Measurements from ENCODE around the gene KCNJ14. TPM values are rescaled to one million over a fixed set of nuclear protein-coding genes. Genes with fewer than 3 reads are reported as not detected.

Gene KCNJ14
- polyA plus RNA-seq, 1 experiment = 0.20 TPM

DNA sequence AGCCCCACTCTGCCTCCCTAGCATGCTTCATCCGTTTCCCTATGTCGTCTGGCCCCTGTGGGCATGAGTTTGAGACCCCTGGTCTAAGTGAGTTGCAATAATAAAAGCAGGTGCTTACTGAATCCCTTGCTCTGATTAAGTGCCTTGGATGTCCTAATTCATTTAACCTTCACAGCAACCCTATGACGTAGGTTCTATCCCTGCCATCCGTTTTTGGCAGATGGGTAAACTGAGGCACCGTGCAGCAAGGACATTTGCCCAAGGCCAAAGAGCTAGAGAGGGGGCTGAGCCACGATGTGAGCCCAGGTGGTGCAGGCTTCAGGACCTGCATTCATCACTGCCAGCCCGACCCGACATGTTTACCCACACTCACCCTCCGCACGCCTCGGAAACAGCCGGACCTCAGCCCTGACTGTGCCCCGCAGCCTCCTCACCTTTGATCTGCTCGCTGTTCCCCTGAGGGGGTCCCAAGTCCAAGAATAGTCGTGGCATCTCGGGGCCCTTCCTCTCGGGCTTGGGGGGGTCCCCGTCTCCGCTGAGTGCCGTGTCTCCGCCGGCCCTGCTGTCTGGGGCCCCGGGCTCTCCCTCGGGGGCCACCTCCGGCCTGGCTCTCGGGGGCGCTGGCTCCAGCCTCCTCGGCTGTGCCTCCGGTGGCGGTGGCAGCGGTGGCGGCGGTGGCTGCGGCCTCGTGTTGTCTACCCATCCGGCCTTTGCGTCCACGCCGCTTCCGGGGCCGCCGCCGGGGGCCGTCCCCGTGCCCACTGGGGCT is 41.8 kb downstream of the KCNJ14 start:
- TF ChIP-seq, protein P1, sequence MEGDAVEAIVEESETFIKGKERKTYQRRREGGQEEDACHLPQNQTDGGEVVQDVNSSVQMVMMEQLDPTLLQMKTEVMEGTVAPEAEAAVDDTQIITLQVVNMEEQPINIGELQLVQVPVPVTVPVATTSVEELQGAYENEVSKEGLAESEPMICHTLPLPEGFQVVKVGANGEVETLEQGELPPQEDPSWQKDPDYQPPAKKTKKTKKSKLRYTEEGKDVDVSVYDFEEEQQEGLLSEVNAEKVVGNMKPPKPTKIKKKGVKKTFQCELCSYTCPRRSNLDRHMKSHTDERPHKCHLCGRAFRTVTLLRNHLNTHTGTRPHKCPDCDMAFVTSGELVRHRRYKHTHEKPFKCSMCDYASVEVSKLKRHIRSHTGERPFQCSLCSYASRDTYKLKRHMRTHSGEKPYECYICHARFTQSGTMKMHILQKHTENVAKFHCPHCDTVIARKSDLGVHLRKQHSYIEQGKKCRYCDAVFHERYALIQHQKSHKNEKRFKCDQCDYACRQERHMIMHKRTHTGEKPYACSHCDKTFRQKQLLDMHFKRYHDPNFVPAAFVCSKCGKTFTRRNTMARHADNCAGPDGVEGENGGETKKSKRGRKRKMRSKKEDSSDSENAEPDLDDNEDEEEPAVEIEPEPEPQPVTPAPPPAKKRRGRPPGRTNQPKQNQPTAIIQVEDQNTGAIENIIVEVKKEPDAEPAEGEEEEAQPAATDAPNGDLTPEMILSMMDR (IDR thresholded peaks at IDR 0.05; ENCODE audit: low read depth, low read length) = no peak
- Histone ChIP-seq H3K27me3 (ENCODE audit: control insufficient read depth, insufficient read depth, low read length) (peaks cover 32% of the 10 kb centered on the region), H3K27ac (ENCODE audit: low read depth, low read length) (no peak overlapping the region), H3K4me3 (ENCODE audit: low read depth, low read length) (no peak overlapping the region), H3K9me3 (ENCODE audit: control insufficient read depth, insufficient read depth, low read length) (peaks cover 10% of the 10 kb centered on the region; the same call in 1 of the 2 replicates)
- no peak for DNase-seq (ENCODE audit: low read depth, low spot score)
- POLR2A ChIA-PET = no interaction called here
- CTCF ChIA-PET = interaction anchor here (0.9 kb wide), 1 partner anchor 92 kb away, joined by 3 read pairs; no protein-coding TSS in a partner anchor

DNA sequence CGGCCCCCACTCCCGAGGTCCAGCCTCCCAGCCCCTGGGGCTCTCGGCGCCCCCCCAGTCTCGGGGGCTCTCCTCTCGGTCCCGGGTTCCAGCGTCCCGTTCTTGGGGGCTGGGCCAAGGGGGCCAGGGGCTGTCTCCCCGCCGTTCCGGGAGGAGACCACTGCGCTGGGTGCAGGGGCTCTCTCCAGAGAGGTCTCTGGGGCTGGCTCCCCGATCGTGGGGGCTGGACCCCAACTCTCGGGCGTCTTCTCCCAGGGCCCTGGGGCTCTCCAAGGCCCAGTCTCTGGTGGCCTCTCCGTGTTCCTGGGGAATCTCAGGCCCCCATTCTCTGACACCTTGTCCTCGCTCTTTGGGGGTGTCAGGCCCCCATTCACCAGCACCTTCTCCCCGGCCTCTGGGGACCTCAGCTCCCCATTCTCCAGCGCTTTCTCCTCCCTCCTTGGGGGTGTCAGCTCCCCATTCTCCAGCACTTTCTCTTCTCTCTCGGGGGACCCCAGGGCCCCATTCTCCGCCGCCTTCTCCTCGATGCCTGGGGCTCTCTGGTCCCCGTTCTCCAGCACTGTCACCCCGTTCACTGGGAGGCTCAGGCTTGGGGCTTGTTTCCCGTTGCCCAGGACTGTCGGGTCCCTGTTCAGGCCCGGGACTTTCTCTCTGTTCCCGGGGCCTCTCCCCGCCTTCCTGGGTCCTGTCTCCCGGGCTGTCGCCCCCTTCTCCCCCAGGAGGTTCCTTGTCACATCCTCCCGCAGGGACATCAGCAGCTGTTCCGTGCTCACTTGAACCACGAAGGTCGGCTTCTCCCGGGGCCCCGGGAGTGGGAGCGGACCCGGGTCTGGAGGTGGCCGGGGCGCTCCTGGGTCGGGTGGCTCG is 42.6 kb downstream of the KCNJ14 start:
- H3K27me3 ChIP-seq (ENCODE audit: control insufficient read depth, insufficient read depth, low read length) = peaks cover 35% of the 10 kb centered on the region
- TF ChIP-seq, protein P1 (IDR thresholded peaks at IDR 0.05; ENCODE audit: low read depth, low read length) = no peak
- CTCF ChIA-PET = interaction anchor here (0.9 kb wide), 1 partner anchor 91 kb away, joined by 3 read pairs; no protein-coding TSS in a partner anchor
- POLR2A ChIA-PET = no interaction called here
- H3K27ac ChIP-seq (ENCODE audit: low read depth, low read length) = no peak overlapping the region
- H3K4me3 ChIP-seq (ENCODE audit: low read depth, low read length) = no peak overlapping the region
- DNase-seq (ENCODE audit: low read depth, low spot score) = no peak
- H3K9me3 ChIP-seq (ENCODE audit: control insufficient read depth, insufficient read depth, low read length) = peaks cover 6% of the 10 kb centered on the region; the same call in 1 of the 2 replicates

DNA sequence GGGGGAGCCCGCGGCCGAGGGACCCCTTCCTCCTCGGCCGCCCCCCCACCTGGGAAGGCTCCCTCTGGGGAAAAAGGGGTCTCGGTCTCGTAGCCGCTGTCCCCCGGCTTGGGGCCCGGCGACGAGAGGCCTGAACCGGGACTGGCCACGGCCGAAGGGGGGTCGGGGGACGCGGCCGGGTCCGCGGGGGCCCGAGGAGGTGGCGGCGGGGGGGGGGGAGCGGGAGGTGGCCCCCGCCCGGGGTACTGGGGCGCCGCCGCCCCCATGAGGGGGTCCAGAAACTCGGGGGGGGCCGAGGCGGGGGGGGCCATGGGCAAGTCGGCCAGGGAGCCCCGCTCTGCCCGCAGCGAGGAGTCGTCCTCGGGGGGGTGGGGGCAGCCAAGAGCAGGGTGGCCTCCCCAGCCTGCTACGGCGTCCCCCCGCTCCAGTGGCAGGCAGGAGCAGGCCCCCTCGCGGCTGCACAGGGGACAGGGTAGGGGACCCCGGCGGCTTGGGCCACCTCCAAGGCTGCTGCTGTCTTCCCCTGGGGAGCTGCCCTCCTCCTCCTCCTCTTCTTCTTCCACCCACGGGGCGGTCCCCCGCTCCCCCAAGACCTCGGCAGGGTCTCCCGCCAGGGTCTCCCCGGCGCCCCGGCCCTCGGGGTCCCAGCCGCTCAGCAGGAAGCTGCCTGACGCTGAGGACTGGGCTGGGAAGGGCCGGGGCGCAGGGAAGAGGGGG is 43.4 kb downstream of the KCNJ14 start:
- no peak for DNase-seq (ENCODE audit: low read depth, low spot score)
- Histone ChIP-seq H3K4me3 (ENCODE audit: low read depth, low read length) (no peak overlapping the region), H3K9me3 (ENCODE audit: control insufficient read depth, insufficient read depth, low read length) (peaks cover 6% of the 10 kb centered on the region; the same call in 1 of the 2 replicates), H3K27me3 (ENCODE audit: control insufficient read depth, insufficient read depth, low read length) (peaks cover 38% of the 10 kb centered on the region), H3K27ac (ENCODE audit: low read depth, low read length) (no peak overlapping the region)
- ChIA-PET CTCF (no interaction called here), POLR2A (interaction anchor here (0.6 kb wide), 1 partner anchor 1071 kb away, joined by 3 read pairs; no protein-coding TSS in a partner anchor)
- TF ChIP-seq, protein P1 (IDR thresholded peaks at IDR 0.05; ENCODE audit: low read depth, low read length) = no peak

DNA sequence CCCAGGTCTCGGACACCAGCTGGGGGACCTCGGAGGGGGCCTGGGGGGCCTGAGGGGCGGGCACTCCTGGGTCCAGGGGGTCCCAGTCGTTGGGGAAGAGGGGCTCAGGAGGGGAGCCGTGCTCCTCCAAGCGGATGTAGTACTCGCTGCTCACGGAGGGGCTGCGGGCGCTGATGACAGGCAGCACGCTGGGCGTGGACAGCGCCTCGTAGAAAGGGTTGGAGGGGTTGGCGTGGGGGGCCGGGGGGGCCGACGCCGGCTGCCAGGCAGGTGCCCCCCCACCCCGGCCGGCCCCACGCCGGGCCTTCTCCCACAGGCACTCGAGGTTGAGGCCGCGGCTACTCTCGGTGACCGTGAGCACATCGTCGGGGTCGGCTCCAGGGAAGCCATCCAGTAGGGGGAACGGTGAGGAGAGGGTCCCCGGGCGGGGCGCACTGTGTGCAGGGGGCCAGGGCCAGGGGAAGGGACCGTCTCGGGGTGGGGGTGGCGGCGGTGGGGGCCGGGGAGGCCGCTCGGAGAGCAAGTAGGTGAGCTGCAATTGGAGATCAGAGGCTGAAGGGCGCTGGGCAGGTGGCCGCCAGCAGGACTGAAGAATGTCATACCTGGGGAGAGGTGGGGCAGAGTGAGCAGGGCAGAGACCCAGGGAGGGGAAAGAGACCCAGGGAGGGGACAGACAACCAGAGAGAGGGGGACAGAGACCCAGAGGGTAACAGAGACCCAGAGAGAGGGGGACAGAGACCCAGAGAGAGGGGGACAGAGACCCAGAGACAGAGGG is 44.1 kb downstream of the KCNJ14 start:
- TF ChIP-seq, protein P1 (IDR thresholded peaks at IDR 0.05; ENCODE audit: low read depth, low read length) = no peak
- Histone ChIP-seq H3K9me3 (ENCODE audit: control insufficient read depth, insufficient read depth, low read length) (peaks cover 6% of the 10 kb centered on the region; the same call in 1 of the 2 replicates), H3K27ac (ENCODE audit: low read depth, low read length) (no peak overlapping the region), H3K27me3 (ENCODE audit: control insufficient read depth, insufficient read depth, low read length) (peaks cover 38% of the 10 kb centered on the region), H3K4me3 (ENCODE audit: low read depth, low read length) (no peak overlapping the region)
- DNase-seq (ENCODE audit: low read depth, low spot score) = no peak
- ChIA-PET CTCF (no interaction called here), POLR2A (interaction anchor here (0.6 kb wide), 1 partner anchor 1072 kb away, joined by 3 read pairs; no protein-coding TSS in a partner anchor)

Measured in AG04450 (cell line).